Heart left ventricle (tissue), 16 donors: ENCODE measurements around the gene ZFR2. TPM values are rescaled to one million over a fixed set of nuclear protein-coding genes. Genes with fewer than 3 reads are reported as not detected.

Experiments used
- ATAC-seq, 4 donors: fragments of 200-7000 bp; cut with Tn5 transposase; one replicate each; pipeline ENCODE4 v1.9.1; 2020 to 2022; ENCODE audit warnings: moderate library complexity in 4 of 4, mild to moderate bottlenecking in 3 of 4, moderate number of reproducible peaks in 1 of 4
- DNase-seq, 5 donors: peaks; one replicate each; pipeline ENCODE4 v3.0.0-alpha.2; 2020
- H3K27ac ChIP-seq, 12 donors: fragments of 200-600 bp; sonication (generic) in 4 of 12; one replicate each; pipeline versions ENCODE4 v1.5.0 to v1.8.0; 2016 to 2022; ENCODE audit warnings: mild to moderate bottlenecking in 2 of 12
- H3K27me3 ChIP-seq, 9 donors: fragments of 200-600 bp; sonication (generic) in 2 of 9; one replicate each; pipeline versions ENCODE4 v1.5.1 to v1.8.0; 2016 to 2022; ENCODE audit warnings: mild to moderate bottlenecking in 3 of 9
- H3K36me3 ChIP-seq, 9 donors: fragments of 200-600 bp; sonication (generic) in 2 of 9; one replicate each; pipeline versions ENCODE4 v1.5.0 to v1.8.0; 2018 to 2022; ENCODE audit warnings: mild to moderate bottlenecking in 2 of 9
- H3K4me1 ChIP-seq, 12 donors: fragments of 200-600 bp; sonication (generic) in 4 of 12; one replicate each; pipeline versions ENCODE4 v1.5.0 to v1.8.0; 2016 to 2022; ENCODE audit warnings: mild to moderate bottlenecking in 3 of 12
- H3K4me3 ChIP-seq, 12 donors: fragments of 200-600 bp; sonication (generic) in 4 of 12; one replicate each; pipeline versions ENCODE4 v1.5.0 to v1.8.0; 2017 to 2022; ENCODE audit warnings: mild to moderate bottlenecking in 9 of 12, moderate library complexity in 4 of 12
- H3K9me3 ChIP-seq, 12 donors: fragments of 200-600 bp; sonication (generic) in 4 of 12; one replicate each; pipeline versions ENCODE4 v1.5.0 to v1.8.0; 2016 to 2022; ENCODE audit warnings: mild to moderate bottlenecking in 1 of 12
- POLR2A ChIP-seq, 2 donors: fragments of 450-650 bp; IDR thresholded peaks; one replicate each; pipeline ENCODE4 v1.6.1; 2017; ENCODE audit warnings: antibody characterized with exemption in 2 of 2, mild to moderate bottlenecking in 2 of 2, moderate library complexity in 2 of 2
- WGBS, 4 donors: extraction: QIAGEN DNeasy Blood & Tissue Kit in 2 of 4; methylation state at CpG; one replicate each; pipeline versions ENCODE4 v1.1.5 to v1.1.7; 2013 to 2018; 5-methylcytosine and 5-hydroxymethylcytosine counted together
- intact Hi-C, 10 donors: fragments of 100-400 bp; cut with DNase I; formaldehyde crosslinking; loops; one replicate each; pipeline versions ENCODE4 v1.11.1 to v1.14.2; 2022
- polyA plus RNA-seq, 2 donors: library from polyadenylated mRNA; stranded (reverse); fragments of 200-250 nt; gene quantifications; one replicate each; pipeline ENCODE4 v1.2.3, GENCODE V29; 2013
- total RNA-seq, 9 donors: library from RNA; depleted of rRNA in 2 of 9; stranded (reverse); fragments of >200 nt in 2 of 9; fragmentation: NEBNext Ultra II Directional in 3 of 9; extraction: Animal tissue kit (Norgen Biotek cat#: 25700) in 3 of 9; gene quantifications; one replicate each; pipeline versions ENCODE4 v1.1.0 to v1.2.4, GENCODE V29; 2016 to 2023
- TF ChIP-seq, protein P1 (sequence below), 12 donors: fragments of 200-600 bp; sonication (generic) in 4 of 12; IDR thresholded peaks; one replicate each; pipeline versions ENCODE4 v1.5.0 to v1.8.0; 2018 to 2022; ENCODE audit warnings: antibody characterized with exemption in 12 of 12, mild to moderate bottlenecking in 5 of 12
- donor health status: ischemic (EF 13 %, LVEDD 7.1; RV severe dilation, severe dysfunction).
- donor health status: healthy with polysubstance abuse.
- donor health status: DM: no; HTN: yes; CAD: no.
- donor health status: DM: no; HTN: no; CAD: no.
- donor health status: ischemic (EF 25% LVEDD 6.9; RV normal size, moderate dysfunction).
- donor health status: ischemic (EF 25% LVEDD 5.7; RV mildly dilated, moderate dysfunction).
- donor health status: healthy.
- donor health status: DM: yes; HTN: yes; CAD: no.
- donor health status: ischemic (EF 35%, LVEDD 5.7; RV mildly dilated, moderate dysfunction).
- donor health status: nonischemic (EF 11% LVEDD 7.7; RV severe dilation, severe dysfunction).
- donor health status: DM: yes; HTN: yes; CAD: no.
- donor health status: PGD.
- donor health status: ischemic (EF 29% LVEDD 5.4; RV normal size, mild dysfunction).
- donor health status: nonischemic (EF 23%, LVEDD 6.1; RV moderate dilation, normal function).

ZFR2 gene
- total and polyA plus RNA-seq, 11 donors, result 0.08 to 0.16 TPM; not detected in 9

DNA sequence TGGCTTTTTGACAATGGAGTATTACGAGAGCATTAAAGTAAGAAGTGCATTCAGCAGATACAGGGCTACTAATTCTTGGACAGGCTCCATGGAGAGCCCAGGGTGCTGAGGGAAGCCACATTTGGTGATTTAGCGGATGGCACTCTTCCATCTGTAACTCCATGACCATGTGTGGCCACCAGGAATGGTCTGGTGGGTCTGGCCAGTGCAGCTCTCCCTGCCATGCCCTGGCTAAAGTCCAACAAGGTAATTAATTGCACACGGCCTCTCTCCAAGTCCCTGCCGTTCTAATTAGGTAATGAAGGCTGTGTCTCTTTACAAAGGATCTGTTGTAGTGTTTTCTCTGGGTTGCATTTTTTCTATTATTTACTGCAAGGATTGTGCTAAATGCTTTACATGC is 4.3 kb upstream of the ZFR2 start:
- Histone ChIP-seq H3K9me3 (peaks cover 0 to 7% (median 0%) of the 10 kb centered on the region in 12 donors), H3K27ac (no peak overlapping the region), H3K4me1 (peaks cover 0 to 10% (median 0%) of the 10 kb centered on the region in 12 donors), H3K4me3 (no peak overlapping the region), H3K27me3 (peaks cover 12 to 53% (median 22%) of the 10 kb centered on the region in 9 donors), H3K36me3 (no peaks in the 10 kb centered on the region)
- ATAC-seq (no peak), DNase-seq (no peak)
- TF ChIP-seq, protein P1, sequence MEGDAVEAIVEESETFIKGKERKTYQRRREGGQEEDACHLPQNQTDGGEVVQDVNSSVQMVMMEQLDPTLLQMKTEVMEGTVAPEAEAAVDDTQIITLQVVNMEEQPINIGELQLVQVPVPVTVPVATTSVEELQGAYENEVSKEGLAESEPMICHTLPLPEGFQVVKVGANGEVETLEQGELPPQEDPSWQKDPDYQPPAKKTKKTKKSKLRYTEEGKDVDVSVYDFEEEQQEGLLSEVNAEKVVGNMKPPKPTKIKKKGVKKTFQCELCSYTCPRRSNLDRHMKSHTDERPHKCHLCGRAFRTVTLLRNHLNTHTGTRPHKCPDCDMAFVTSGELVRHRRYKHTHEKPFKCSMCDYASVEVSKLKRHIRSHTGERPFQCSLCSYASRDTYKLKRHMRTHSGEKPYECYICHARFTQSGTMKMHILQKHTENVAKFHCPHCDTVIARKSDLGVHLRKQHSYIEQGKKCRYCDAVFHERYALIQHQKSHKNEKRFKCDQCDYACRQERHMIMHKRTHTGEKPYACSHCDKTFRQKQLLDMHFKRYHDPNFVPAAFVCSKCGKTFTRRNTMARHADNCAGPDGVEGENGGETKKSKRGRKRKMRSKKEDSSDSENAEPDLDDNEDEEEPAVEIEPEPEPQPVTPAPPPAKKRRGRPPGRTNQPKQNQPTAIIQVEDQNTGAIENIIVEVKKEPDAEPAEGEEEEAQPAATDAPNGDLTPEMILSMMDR (IDR thresholded peaks at IDR 0.05), result no peak
- no peak for TF ChIP-seq POLR2A (IDR thresholded peaks at IDR 0.05)
- 60 to 88% (median 62%) methylated on average over 4 of the region's 4 CpGs for WGBS, 4 donors
- intact Hi-C loops, result no loop called here

DNA sequence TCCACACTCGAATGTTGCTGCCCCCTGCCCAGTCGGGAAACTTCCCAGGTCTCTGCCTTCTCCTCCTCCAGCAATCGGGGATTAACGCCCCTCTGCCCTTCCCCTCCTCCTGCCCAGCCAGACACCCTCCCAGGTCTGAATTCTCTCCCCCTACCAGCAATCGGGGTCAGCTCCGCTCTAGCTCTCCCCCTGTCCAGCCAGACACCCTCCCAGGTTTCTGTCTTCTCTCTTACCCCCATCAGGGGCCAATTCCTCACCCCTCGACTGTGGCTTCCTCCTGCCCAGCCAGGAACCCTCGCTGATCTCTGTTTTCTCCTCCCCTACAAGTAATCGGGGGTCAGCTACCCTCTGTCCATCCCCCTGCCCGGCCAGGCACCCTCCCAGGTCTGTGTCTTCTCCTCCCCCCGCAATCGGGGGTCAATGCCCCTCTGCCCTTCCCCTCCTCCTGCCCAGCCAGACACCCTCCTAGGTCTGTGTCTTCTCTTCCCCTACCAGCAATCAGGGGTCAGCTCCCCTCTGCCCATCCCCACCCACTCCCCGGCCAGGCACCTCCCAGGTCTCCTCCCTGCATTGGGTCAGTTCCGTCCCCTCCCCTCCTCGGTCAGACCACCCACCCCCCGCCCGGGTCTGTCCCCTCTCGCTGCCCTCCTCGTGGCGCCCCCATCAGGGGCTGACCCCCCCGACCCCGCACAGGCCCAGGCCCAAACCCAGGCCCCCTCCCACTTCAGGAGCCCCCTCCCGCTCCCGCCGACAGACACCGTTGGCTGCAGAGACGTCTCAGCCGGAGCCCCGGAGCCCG is 668 bp downstream of the ZFR2 start:
- Histone ChIP-seq H3K4me1 (peaks cover 0 to 10% (median 0%) of the 10 kb centered on the region in 12 donors), H3K4me3 (peak overlapping the region in 3 of 12 donors; percentile 8 to 25 (median 15)), H3K27me3 (peaks cover 20 to 64% (median 31%) of the 10 kb centered on the region in 9 donors), H3K36me3 (no peaks in the 10 kb centered on the region), H3K27ac (no peak overlapping the region), H3K9me3 (peaks cover 0 to 7% (median 0%) of the 10 kb centered on the region in 12 donors)
- intact Hi-C loops, result no loop called here
- TF ChIP-seq, protein P1 (IDR thresholded peaks at IDR 0.05), result no peak
- TF ChIP-seq POLR2A (IDR thresholded peaks at IDR 0.05), result no peak
- 10 to 18% (median 14%) methylated on average over 20 to 30 of the region's 30 CpGs for WGBS, 4 donors
- DNase-seq, result no peak
- no peak for ATAC-seq

DNA sequence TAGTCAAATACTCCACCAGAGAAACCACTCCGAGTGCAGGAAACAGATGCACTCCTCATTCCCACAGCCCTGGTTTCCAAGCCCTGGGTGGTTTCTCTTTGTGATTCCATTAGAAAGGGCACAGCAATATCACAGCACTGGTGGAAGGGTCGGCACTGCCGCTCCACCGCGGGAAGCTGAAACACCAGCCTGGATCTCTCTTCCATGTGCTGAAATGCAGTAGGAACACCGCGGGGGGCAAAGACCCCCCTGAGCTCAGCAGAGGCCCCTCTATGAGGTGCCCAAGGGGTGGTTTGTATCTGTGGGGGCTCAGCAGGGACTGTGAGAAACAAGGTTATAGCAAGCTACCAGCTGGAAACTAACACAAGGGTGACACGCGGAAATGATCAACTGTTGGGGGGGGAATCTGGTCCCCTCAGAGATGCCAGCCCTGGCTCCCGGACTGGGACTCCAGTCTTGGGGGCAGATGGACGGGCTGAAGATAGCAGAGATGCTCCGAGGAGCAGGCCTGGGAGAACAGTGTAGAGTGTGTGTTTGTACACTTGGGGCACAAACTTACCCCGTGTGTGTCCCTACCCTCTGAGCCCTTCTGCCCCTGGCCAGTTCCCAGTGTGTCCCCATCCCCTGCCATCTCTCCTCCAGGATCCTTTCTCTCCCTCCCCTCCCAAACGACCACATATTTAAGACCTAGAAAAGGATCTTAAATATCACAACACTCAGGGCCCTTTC is 1.8 kb downstream of the ZFR2 start:
- Histone ChIP-seq H3K4me1 (peaks cover 0 to 10% (median 0%) of the 10 kb centered on the region in 12 donors), H3K9me3 (peaks cover 0 to 7% (median 0%) of the 10 kb centered on the region in 12 donors), H3K27me3 (peaks cover 20 to 63% (median 31%) of the 10 kb centered on the region in 9 donors), H3K4me3 (no peak overlapping the region), H3K27ac (no peak overlapping the region), H3K36me3 (no peaks in the 10 kb centered on the region)
- WGBS, 4 donors, result 49 to 61% (median 57%) methylated on average over 14 of the region's 14 CpGs
- DNase-seq (no peak), ATAC-seq (no peak)
- intact Hi-C loops, result no loop called here
- TF ChIP-seq, protein P1 (IDR thresholded peaks at IDR 0.05), result no peak
- TF ChIP-seq POLR2A (IDR thresholded peaks at IDR 0.05), result no peak

DNA sequence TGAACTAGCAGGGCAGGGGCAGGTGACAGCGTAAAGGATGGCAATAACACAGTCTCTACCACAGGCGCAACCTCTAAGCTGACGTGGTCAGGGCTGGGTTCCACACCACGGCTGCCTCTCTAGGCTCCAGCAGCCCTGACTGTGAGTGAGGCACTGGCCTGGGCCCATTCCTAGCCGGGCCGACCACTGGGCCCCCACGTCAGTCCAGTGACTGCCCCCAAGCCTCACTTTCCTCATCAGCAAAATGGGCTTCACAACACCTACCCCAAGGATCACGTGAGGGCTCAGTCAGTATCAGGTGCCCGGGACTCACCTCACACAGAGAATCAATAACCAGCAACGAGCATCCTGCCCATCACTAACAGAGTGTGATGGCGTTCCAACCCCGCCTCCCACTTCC is 5.2 kb downstream of the ZFR2 start:
- H3K27me3 ChIP-seq, result peaks cover 6 to 31% (median 11%) of the 10 kb centered on the region in 9 donors
- H3K27ac ChIP-seq, result no peak overlapping the region
- ATAC-seq, result no peak
- no peaks in the 10 kb centered on the region for H3K9me3 ChIP-seq
- WGBS, 4 donors, result 64 to 80% (median 75%) methylated on average over 9 to 12 of the region's 12 CpGs
- no peak for TF ChIP-seq POLR2A (IDR thresholded peaks at IDR 0.05)
- TF ChIP-seq, protein P1 (IDR thresholded peaks at IDR 0.05), result no peak
- H3K4me3 ChIP-seq, result no peak overlapping the region
- intact Hi-C loops, result no loop called here
- peaks cover 0 to 5% (median 0%) of the 10 kb centered on the region in 12 donors for H3K4me1 ChIP-seq
- H3K36me3 ChIP-seq, result no peaks in the 10 kb centered on the region
- DNase-seq, result no peak
